ENCODE measurements around the gene MDH1.

MDH1 gene

GRCh38 chr2:63650756-63651155 lies 62.0 kb downstream of the MDH1 start:
- Histone ChIP-seq H3K36me3 (ENCODE audit: insufficient read depth, low read length) (no peaks in the 10 kb centered on the region), H3K4me1 (ENCODE audit: insufficient read depth, low read length, severe bottlenecking) (no peaks in the 10 kb centered on the region), H3K4me3 (ENCODE audit: low read depth, low read length, poor library complexity, severe bottlenecking) (no peak overlapping the region), H3K79me2 (ENCODE audit: insufficient read depth, low read length) (no peaks in the 10 kb centered on the region), H3K4me2 (ENCODE audit: low read length) (no peak overlapping the region), H4K20me1 (ENCODE audit: insufficient read depth, low read length) (no peaks in the 10 kb centered on the region), H3K9me2 (ENCODE audit: low read depth, low read length) (no peaks in the 10 kb centered on the region), H3K9me3 (ENCODE audit: low read length) (no peaks in the 10 kb centered on the region), H3K9ac (ENCODE audit: low read length) (no peak overlapping the region), H2AFZ (ENCODE audit: low read length) (no peak overlapping the region), H3F3A (ENCODE audit: insufficient read depth, low read length) (no peaks in the 10 kb centered on the region), H3K27ac (ENCODE audit: low read depth, low read length, poor library complexity, severe bottlenecking) (no peak overlapping the region), H3K27me3 (ENCODE audit: insufficient read depth, low read length) (no peaks in the 10 kb centered on the region; the same call in 1 of the 2 replicates)
- no peak for TF ChIP-seq EZH2 (IDR thresholded peaks at IDR 0.05; ENCODE audit: borderline replicate concordance, low read length)
- TF ChIP-seq CTCF (IDR thresholded peaks at IDR 0.05; ENCODE audit: low read length): no peak

- no peaks in the 10 kb centered on the region for H3K36me3 ChIP-seq (ENCODE audit: insufficient read depth, low read length)
- H3K4me3 ChIP-seq (ENCODE audit: low read depth, low read length, poor library complexity, severe bottlenecking): no peak overlapping the region
- no peaks in the 10 kb centered on the region for H3K79me2 ChIP-seq (ENCODE audit: insufficient read depth, low read length)
- H3F3A ChIP-seq (ENCODE audit: insufficient read depth, low read length): no peaks in the 10 kb centered on the region
- H3K4me1 ChIP-seq (ENCODE audit: insufficient read depth, low read length, severe bottlenecking): no peaks in the 10 kb centered on the region
- no peaks in the 10 kb centered on the region for H4K20me1 ChIP-seq (ENCODE audit: insufficient read depth, low read length)
- H3K9ac ChIP-seq (ENCODE audit: low read length): no peak overlapping the region
- H3K27ac ChIP-seq (ENCODE audit: low read depth, low read length, poor library complexity, severe bottlenecking): no peak overlapping the region
- TF ChIP-seq CTCF (IDR thresholded peaks at IDR 0.05; ENCODE audit: low read length) (no peak), EZH2 (IDR thresholded peaks at IDR 0.05; ENCODE audit: borderline replicate concordance, low read length) (no peak)
- no peaks in the 10 kb centered on the region for H3K9me2 ChIP-seq (ENCODE audit: low read depth, low read length)
- H3K9me3 ChIP-seq (ENCODE audit: low read length): no peaks in the 10 kb centered on the region
- H3K4me2 ChIP-seq (ENCODE audit: low read length): no peak overlapping the region
- H3K27me3 ChIP-seq (ENCODE audit: insufficient read depth, low read length): no peaks in the 10 kb centered on the region; the same call in 1 of the 2 replicates
- H2AFZ ChIP-seq (ENCODE audit: low read length): no peak overlapping the region
Observed at GRCh38 chr2:63651356-63651755, 62.6 kb downstream of the MDH1 start.

- Histone ChIP-seq H3K9me2 (ENCODE audit: low read depth, low read length) (no peaks in the 10 kb centered on the region), H3K79me2 (ENCODE audit: insufficient read depth, low read length) (no peaks in the 10 kb centered on the region), H3K27me3 (ENCODE audit: insufficient read depth, low read length) (no peaks in the 10 kb centered on the region; the same call in 1 of the 2 replicates), H3F3A (ENCODE audit: insufficient read depth, low read length) (no peaks in the 10 kb centered on the region), H3K9ac (ENCODE audit: low read length) (no peak overlapping the region), H3K4me3 (ENCODE audit: low read depth, low read length, poor library complexity, severe bottlenecking) (no peak overlapping the region), H3K9me3 (ENCODE audit: low read length) (no peaks in the 10 kb centered on the region), H3K4me1 (ENCODE audit: insufficient read depth, low read length, severe bottlenecking) (no peaks in the 10 kb centered on the region), H2AFZ (ENCODE audit: low read length) (no peak overlapping the region), H3K27ac (ENCODE audit: low read depth, low read length, poor library complexity, severe bottlenecking) (no peak overlapping the region), H4K20me1 (ENCODE audit: insufficient read depth, low read length) (no peaks in the 10 kb centered on the region), H3K4me2 (ENCODE audit: low read length) (no peak overlapping the region), H3K36me3 (ENCODE audit: insufficient read depth, low read length) (no peaks in the 10 kb centered on the region)
- TF ChIP-seq EZH2 (IDR thresholded peaks at IDR 0.05; ENCODE audit: borderline replicate concordance, low read length) (no peak), CTCF (IDR thresholded peaks at IDR 0.05; ENCODE audit: low read length) (no peak)
Observed at GRCh38 chr2:63651861-63652651, 63.3 kb downstream of the MDH1 start.

Data from OCI-LY1 (cell line).